ENCODE results near the gene TBC1D1.

TBC1D1 gene

GRCh38 chr4:38166082-38166481, 275.2 kb downstream of the TBC1D1 start:
- Histone ChIP-seq H3K9me3 (replicated peaks in 1 of 11) (peaks cover 6 to 27% (median 14%) of the 10 kb centered on the region in 11 experiments; a peak in 21 of 22 replicates), H3K27ac (peak overlapping the region in 6 of 11 experiments; percentile 4 to 85 (median 62); a peak in 10 of 22 replicates), H3K9ac (peak overlapping the region in 3 of 11 experiments; percentile 24 to 57 (median 50); a peak in 4 of 22 replicates), H3K4me1 (peaks cover 11 to 99% (median 20%) of the 10 kb centered on the region in 10 experiments; a peak in 18 of 20 replicates), H4K20me1 (no peaks in the 10 kb centered on the region), H3K4me3 (no peak overlapping the region), H3K27me3 (no peaks in the 10 kb centered on the region), H3K4me2 (peak overlapping the region; percentile 20 to 80 (median 61); a peak in 21 of 22 replicates), H3K36me3 (no peaks in the 10 kb centered on the region)
- TF ChIP-seq Cebpa-rat (IDR thresholded peaks at IDR 0.05) = no peak

DNA sequence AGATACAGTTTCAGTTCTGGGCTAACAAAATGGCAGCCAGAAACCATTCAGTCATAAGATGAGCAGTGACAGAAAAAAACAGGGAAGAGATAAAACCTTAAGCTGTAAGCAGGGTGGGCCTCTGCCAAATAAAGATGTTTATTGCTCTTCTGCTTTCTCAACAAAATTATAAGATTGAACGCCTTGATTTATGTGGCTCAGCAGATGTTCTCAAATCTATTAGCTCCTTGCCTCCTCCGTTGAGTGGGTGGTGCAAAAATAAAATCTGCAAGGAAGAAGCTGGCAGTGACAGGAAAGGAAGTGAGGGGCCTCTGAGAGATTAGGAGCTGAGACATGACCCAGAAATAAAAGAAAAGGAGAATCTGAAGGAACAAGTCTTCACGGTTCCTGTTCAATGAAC, 275.9 kb downstream of the TBC1D1 start:
- Histone ChIP-seq H3K4me2 (peak overlapping the region; percentile 20 to 80 (median 61); a peak in 21 of 22 replicates), H3K27ac (peak overlapping the region in 7 of 11 experiments; percentile 4 to 85 (median 61); a peak in 10 of 22 replicates)

GRCh38 chr4:38167973-38168372, 277.1 kb downstream of the TBC1D1 start:
- Histone ChIP-seq H3K4me2 (peak overlapping the region in 4 of 11 experiments; percentile 64 to 80 (median 75); a peak in 7 of 22 replicates), H4K20me1 (no peaks in the 10 kb centered on the region), H3K4me3 (no peak overlapping the region), H3K27ac (peak overlapping the region in 4 of 11 experiments; percentile 59 to 85 (median 70); a peak in 6 of 22 replicates), H3K4me1 (peaks cover 11 to 96% (median 19%) of the 10 kb centered on the region in 10 experiments; a peak in 18 of 20 replicates), H3K36me3 (no peaks in the 10 kb centered on the region), H3K9me3 (replicated peaks in 1 of 11) (peaks cover 10 to 35% (median 23%) of the 10 kb centered on the region in 11 experiments; a peak in 21 of 22 replicates), H3K27me3 (no peaks in the 10 kb centered on the region), H3K9ac (no peak overlapping the region; a peak in 1 of 22 replicates)
- no peak for TF ChIP-seq Cebpa-rat (IDR thresholded peaks at IDR 0.05)

More for the DNA sequence above, 275.9 kb downstream of the TBC1D1 start:
- no peaks in the 10 kb centered on the region for H4K20me1 ChIP-seq
- H3K9me3 ChIP-seq (replicated peaks in 1 of 11) = peaks cover 9 to 29% (median 19%) of the 10 kb centered on the region in 11 experiments; a peak in 21 of 22 replicates
- TF ChIP-seq Cebpa-rat (IDR thresholded peaks at IDR 0.05) = no peak
- no peak overlapping the region for H3K4me3 ChIP-seq
- H3K27me3 ChIP-seq = no peaks in the 10 kb centered on the region
- H3K4me1 ChIP-seq = peaks cover 11 to 96% (median 19%) of the 10 kb centered on the region in 10 experiments; a peak in 18 of 20 replicates
- H3K9ac ChIP-seq = peak overlapping the region in 4 of 11 experiments; percentile 24 to 57 (median 38); a peak in 5 of 22 replicates
- H3K36me3 ChIP-seq = no peaks in the 10 kb centered on the region

- Histone ChIP-seq H3K9me3 (replicated peaks in 1 of 11) (peaks cover 3 to 26% (median 17%) of the 10 kb centered on the region in 11 experiments; a peak in 21 of 22 replicates), H3K4me2 (peak overlapping the region in 3 of 11 experiments; percentile 24 to 80 (median 50); a peak in 5 of 22 replicates), H3K4me1 (peaks cover 14 to 96% (median 28%) of the 10 kb centered on the region in 10 experiments), H3K27me3 (no peaks in the 10 kb centered on the region), H3K27ac (no peak overlapping the region), H4K20me1 (no peaks in the 10 kb centered on the region), H3K36me3 (no peaks in the 10 kb centered on the region), H3K4me3 (no peak overlapping the region), H3K9ac (no peak overlapping the region)
- TF ChIP-seq Cebpa-rat (IDR thresholded peaks at IDR 0.05) = peak in 2 of 11 experiments; percentile 11 to 12; a peak in 1 of 22 replicates
These were observed 278.6 kb downstream of the TBC1D1 start for GRCh38 chr4:38169524-38169923.

DNA sequence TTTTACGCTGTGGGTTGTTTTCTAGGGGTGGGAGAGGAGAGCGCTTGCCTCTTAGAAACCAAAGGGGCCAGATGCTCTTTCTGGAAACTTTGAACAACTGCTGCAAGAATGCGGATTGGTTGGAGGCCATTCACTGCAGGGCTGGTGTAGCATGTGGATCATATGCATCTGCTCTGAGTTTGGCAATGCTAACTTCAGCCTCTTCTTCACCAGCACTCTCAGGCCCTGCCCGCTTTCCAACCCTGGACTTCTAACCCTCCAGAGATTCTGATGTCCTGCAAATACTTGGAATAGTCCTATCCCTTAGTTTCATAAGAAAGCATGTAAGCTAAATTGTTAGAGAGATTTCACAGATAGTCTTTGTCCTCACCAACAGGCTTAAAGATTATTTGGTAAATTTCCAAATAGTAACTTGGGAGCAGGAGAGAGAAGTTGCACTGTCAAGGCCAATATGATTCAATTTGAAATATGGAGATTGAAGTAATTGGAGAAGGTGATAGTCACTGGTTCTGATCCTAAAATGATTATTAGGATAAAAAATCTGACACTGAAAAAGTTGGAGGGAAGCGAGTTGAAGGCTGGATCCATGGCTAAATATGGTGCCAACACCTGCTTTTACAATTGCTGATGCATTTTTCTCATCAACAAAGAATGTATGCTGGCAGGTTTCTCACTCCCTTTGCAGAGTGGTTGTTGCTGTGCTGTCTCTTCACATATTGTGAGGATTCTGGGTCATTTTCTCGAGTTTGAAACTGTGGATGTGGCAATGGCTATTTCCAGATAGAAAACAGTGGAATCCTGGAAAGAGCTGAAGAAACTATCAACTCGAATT, 279.7 kb downstream of the TBC1D1 start:
- Histone ChIP-seq H3K9me3 (replicated peaks in 1 of 11) (peaks cover 0 to 16% (median 9%) of the 10 kb centered on the region in 11 experiments; a peak in 11 of 22 replicates), H3K9ac (no peak overlapping the region), H3K4me3 (no peak overlapping the region), H4K20me1 (no peaks in the 10 kb centered on the region), H3K27ac (no peak overlapping the region), H3K4me1 (peaks cover 24 to 95% (median 38%) of the 10 kb centered on the region in 10 experiments), H3K4me2 (peak overlapping the region in 3 of 11 experiments; percentile 24 to 80 (median 50); a peak in 4 of 22 replicates), H3K36me3 (no peaks in the 10 kb centered on the region), H3K27me3 (no peaks in the 10 kb centered on the region)
- no peak for TF ChIP-seq Cebpa-rat (IDR thresholded peaks at IDR 0.05)

- Histone ChIP-seq H3K9ac (no peak overlapping the region), H3K9me3 (replicated peaks in 1 of 11) (peaks cover 0 to 12% (median 7%) of the 10 kb centered on the region in 11 experiments; a peak in 8 of 22 replicates), H3K27me3 (no peaks in the 10 kb centered on the region), H4K20me1 (no peaks in the 10 kb centered on the region), H3K27ac (peak overlapping the region in 2 of 11 experiments; percentile 8 to 24; a peak in 2 of 22 replicates), H3K36me3 (no peaks in the 10 kb centered on the region), H3K4me2 (peak overlapping the region in 3 of 11 experiments; percentile 87 to 89 (median 87); a peak in 6 of 22 replicates), H3K4me1 (peaks cover 30 to 95% (median 40%) of the 10 kb centered on the region in 10 experiments), H3K4me3 (no peak overlapping the region)
- no peak for TF ChIP-seq Cebpa-rat (IDR thresholded peaks at IDR 0.05)
These were observed 281.2 kb downstream of the TBC1D1 start for GRCh38 chr4:38172078-38172477.

GRCh38 chr4:38173935-38174518, 283.1 kb downstream of the TBC1D1 start:
- no peaks in the 10 kb centered on the region for H3K36me3 ChIP-seq
- TF ChIP-seq Cebpa-rat (IDR thresholded peaks at IDR 0.05) = no peak

DNA sequence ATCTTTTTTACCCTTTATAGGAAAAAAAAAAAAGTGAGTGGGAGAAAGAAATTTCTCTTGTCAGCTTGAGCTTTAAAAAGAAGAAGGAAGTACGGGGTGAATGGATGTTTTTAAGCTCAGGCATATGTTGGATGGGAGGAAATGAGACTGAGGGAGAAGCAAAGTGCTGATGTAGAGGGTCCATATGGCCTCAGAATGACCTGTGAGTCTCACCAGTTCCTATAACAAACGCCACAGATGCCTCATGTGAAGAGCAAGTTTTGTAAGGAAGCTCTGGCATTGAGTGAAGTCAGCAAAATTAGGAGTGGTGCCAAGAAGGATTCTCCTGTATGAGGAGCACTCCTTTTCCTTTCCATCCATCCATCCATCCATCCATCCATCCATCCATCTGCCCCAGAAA, 283.9 kb downstream of the TBC1D1 start:
- Histone ChIP-seq H3K9me3 (replicated peaks in 1 of 11) (peaks cover 0 to 12% (median 7%) of the 10 kb centered on the region in 11 experiments; a peak in 8 of 22 replicates), H3K4me2 (peak overlapping the region; percentile 59 to 91 (median 79)), H3K9ac (peak overlapping the region in 5 of 11 experiments; percentile 53 to 87 (median 84); a peak in 9 of 22 replicates), H4K20me1 (no peaks in the 10 kb centered on the region), H3K4me3 (no peak overlapping the region), H3K4me1 (peaks cover 48 to 95% (median 58%) of the 10 kb centered on the region in 10 experiments), H3K36me3 (no peaks in the 10 kb centered on the region), H3K27me3 (no peaks in the 10 kb centered on the region), H3K27ac (peak overlapping the region in 8 of 11 experiments; percentile 4 to 97 (median 83); a peak in 14 of 22 replicates)
- no peak for TF ChIP-seq Cebpa-rat (IDR thresholded peaks at IDR 0.05)

More at GRCh38 chr4:38173935-38174518, 283.1 kb downstream of the TBC1D1 start:
- Histone ChIP-seq H3K4me3 (no peak overlapping the region), H4K20me1 (no peaks in the 10 kb centered on the region), H3K9me3 (replicated peaks in 1 of 11) (peaks cover 0 to 12% (median 7%) of the 10 kb centered on the region in 11 experiments; a peak in 8 of 22 replicates), H3K4me1 (peaks cover 47 to 95% (median 54%) of the 10 kb centered on the region in 10 experiments), H3K27me3 (no peaks in the 10 kb centered on the region), H3K9ac (peak overlapping the region in 4 of 11 experiments; percentile 75 to 87 (median 84); a peak in 8 of 22 replicates), H3K4me2 (peak overlapping the region; percentile 59 to 91 (median 79)), H3K27ac (peak overlapping the region in 6 of 11 experiments; percentile 78 to 97 (median 90); a peak in 11 of 22 replicates)
